Measurements from ENCODE around the gene LRSAM1.

Gene LRSAM1

DNA sequence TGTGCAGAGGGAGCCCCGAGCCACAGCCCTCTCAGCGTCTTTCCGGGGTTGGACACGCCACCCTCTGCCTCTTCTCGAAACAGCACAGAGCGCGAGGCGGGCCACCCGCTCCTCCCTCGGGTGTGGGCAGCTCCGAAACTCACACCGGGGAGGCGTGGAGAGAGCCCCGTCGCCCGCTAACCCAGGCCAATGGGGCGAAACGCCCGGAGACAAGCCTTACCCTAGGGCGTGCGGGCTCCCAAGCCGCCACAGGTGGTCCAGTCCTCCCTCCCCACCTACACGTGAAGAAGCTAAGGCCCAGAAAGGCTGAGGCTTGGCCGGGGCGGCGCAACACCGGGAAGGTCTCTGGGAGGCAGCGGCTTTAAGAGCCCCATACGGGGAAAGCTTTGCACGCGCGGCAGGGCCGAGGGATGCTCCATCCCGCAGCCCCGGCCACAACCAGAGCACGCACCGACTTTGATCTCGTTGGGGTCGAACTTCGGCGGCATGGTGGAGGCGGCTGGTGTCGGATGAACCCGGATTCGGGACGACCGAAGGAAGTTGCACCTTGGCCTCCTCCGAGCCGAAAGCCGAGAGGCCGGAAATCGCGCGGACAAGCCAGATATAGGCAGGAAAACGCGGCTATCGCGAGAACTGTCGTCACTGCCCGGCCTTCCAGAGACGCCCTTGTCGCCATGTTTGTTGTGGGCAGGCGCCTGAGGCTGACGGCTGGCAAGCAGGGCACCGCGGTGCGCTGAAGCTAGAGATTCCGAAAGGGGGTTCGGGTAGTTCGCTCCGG lies at the start of gene LRSAM1, which contains the start of gene RPL12:
TSS of gene LRSAM1 (plus strand) at position 681 of the 778 bp plus-strand sequence. CDS start 3,018 bp downstream, outside the sequence.
TSS of gene RPL12 (minus strand) at position 577 of the 778 bp plus-strand sequence. CDS start at position 488, 89 bp downstream.
- DNase-seq: peak; percentile 96

DNA sequence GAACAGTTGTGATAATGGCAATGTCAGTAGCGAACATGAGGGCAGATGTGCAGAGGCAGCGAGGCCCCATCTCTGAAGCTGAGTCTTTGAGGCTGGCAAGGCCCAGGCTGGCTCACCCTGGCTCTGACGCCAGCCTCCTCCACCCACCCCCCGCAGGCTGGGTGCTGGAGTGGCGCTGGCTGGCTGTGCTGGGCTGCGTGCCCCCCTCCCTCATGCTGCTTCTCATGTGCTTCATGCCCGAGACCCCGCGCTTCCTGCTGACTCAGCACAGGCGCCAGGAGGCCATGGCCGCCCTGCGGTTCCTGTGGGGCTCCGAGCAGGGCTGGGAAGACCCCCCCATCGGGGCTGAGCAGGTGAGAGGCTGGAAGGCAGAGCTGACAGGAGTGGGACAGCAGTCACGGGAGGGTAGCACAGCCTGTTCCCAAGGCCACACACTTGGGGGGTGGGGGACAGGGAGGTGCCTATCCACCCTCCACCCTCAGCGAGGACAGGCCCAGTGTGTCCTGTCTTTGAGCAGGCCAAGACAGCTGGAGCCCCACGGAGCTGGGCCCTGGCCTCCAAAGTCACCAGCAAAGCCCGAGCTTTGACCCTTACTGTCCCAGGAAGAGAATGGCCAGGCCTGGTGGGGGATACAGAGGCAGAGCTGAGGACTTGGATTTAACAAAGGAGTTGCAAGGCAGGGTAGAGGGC lies 48.8 kb upstream of the LRSAM1 start:
- DNase-seq: no peak

DNA sequence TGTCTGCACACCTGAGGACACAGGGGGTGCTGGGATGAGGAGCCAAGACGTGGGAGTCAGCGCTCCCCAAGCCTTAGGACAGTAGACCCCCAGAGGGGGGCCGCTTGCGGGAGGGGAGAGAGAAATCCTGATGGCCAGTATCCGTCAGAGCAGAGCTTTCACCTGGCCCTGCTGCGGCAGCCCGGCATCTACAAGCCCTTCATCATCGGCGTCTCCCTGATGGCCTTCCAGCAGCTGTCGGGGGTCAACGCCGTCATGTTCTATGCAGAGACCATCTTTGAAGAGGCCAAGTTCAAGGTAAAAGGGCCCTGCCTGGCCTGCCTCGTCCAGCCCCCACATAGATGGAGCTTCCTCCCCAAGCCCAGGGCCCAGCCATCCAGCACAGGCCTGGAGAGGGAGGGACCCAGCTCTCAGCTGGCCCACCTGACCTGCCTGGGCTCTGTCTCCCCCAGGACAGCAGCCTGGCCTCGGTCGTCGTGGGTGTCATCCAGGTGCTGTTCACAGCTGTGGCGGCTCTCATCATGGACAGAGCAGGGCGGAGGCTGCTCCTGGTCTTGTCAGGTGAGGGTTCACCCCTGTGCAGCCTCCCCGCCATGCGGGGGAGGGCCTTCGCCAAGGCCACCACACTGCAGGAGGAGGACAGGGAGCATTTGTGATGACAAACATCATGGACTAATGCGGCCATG lies 47.7 kb upstream of the LRSAM1 start:
- DNase-seq: no peak

DNA sequence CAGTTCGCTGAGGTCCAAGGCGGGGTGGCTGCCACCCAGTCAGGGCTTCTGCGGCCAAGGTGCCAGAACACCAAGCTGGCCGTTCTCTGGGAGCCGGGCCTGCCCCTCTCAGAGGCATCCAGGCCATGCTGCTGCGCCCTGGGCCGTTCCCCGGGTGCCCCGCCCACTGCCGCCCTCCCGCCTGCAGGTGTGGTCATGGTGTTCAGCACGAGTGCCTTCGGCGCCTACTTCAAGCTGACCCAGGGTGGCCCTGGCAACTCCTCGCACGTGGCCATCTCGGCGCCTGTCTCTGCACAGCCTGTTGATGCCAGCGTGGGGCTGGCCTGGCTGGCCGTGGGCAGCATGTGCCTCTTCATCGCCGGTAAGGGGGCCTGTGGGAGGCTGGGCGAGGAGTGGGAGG lies 46.7 kb upstream of the LRSAM1 start:
- no peak for DNase-seq

DNA sequence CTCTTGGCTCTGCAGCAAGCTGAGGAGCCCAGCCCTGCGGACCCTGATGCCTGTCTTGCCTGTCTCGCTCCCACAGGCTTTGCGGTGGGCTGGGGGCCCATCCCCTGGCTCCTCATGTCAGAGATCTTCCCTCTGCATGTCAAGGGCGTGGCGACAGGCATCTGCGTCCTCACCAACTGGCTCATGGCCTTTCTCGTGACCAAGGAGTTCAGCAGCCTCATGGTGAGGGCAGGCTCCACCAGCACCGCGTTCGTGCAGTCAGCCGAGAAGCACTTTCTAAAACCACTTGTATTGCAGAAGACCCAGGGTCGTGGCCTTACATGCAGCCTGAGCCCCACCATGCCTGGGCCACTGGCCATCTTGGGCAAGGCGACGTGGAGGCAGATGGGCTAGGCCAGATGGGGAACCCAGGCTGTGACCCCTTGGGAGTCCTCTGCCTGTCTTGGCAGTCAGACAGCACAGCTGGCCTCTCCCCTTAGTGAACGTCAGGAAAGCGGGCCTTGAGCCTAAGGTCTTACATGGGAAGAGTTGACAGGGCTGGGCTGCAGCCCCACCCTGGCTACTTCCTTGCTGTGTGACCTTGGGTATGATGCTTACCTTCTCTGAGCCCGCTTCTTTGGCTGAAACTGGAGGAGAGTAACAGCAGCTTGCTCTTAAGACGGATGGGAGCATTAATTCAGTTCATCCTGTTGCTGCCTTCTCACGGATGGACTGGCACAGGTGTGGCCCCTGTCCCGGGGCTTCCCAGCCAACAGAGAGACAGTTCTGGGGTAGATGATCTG lies 45.8 kb upstream of the LRSAM1 start:
- DNase-seq: no peak

DNA sequence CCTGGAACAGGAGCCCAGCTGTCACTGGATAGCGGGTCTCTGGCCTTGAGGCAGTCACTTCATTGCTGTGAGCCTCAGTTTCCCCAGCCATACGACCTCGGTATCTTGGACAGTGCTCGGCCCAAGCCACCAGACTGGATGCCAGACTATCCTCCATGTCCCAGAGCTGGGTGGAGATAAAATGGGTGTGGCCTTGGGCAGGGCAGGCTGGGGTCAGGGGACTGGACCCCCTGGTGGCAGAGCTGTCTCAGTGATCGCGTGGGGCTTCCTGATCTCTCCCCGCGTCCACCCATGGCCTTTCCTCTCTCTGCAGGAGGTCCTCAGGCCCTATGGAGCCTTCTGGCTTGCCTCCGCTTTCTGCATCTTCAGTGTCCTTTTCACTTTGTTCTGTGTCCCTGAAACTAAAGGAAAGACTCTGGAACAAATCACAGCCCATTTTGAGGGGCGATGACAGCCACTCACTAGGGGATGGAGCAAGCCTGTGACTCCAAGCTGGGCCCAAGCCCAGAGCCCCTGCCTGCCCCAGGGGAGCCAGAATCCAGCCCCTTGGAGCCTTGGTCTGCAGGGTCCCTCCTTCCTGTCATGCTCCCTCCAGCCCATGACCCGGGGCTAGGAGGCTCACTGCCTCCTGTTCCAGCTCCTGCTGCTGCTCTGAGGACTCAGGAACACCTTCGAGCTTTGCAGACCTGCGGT lies 44.4 kb upstream of the LRSAM1 start:
- DNase-seq: no peak

DNA sequence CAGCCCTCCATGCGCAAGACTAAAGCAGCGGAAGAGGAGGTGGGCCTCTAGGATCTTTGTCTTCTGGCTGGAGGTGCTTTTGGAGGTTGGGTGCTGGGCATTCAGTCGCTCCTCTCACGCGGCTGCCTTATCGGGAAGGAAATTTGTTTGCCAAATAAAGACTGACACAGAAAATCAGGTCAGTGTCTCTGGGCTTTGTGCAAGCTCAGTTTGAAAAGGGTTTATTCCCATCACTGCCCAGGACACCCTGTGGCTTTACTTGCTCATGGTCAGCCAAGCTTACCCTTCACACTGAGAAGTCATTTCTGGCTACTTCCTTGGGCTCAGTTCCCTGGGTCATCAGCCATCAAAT lies 43.8 kb upstream of the LRSAM1 start:
- DNase-seq: no peak

DNA sequence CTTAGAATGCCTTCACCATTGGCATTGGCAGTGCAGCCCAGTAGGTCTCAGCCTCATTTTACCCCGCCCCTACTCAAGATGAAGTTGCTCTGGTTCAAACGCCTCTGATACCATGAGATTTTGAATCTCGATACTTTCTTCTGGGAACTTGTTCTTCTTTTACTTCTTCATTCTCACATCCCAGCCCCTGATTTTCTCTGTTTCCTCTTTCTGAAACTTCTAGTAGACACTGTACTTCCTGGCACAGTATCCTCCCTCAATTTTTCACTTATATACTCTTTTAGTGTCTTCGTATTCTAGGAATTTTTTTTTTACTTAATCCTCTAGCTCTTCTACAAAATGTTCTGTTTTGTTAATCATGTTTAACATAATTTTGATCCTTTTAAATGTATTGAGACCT lies 40.2 kb upstream of the LRSAM1 start:
- no peak for DNase-seq

DNA sequence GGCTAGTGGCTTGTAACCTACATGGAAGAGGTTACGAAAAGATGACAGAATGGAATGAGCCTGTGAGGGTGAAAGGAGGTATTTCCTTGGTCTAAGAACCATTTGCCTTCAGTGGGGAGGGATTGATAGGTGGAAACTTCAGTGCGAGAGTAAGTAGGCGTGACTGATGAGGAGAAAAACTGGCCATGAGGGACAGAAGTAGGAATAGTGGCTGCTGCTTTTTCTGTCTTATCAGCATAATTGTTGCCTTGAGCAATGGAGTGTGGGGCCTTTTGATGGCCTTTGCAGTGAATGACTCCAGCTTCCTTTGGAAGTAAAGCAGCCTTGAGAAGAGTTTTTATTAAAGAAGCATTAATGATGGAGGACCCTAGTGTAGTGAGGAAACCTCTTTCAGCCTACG lies 36.2 kb upstream of the LRSAM1 start:
- no peak for DNase-seq

DNA sequence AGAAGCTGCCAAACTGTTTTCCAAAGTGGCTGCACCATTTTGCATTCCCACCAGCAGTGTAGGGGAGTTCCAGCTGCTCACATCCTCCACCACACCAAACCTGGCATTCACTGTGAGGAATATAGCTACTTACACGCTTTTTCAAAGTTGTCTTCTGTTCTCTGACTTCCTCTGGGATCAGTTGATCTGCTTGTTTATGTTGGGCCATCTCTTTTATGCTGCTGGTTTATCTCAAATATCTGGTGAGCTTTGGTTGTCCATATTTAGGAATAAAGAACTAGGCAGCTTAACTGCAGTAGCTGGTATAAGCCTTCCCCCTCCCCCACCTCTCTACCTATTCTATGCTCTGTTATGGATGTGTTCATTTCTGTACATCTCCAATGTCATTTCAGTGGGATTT lies 35.7 kb upstream of the LRSAM1 start:
- DNase-seq: no peak

DNA sequence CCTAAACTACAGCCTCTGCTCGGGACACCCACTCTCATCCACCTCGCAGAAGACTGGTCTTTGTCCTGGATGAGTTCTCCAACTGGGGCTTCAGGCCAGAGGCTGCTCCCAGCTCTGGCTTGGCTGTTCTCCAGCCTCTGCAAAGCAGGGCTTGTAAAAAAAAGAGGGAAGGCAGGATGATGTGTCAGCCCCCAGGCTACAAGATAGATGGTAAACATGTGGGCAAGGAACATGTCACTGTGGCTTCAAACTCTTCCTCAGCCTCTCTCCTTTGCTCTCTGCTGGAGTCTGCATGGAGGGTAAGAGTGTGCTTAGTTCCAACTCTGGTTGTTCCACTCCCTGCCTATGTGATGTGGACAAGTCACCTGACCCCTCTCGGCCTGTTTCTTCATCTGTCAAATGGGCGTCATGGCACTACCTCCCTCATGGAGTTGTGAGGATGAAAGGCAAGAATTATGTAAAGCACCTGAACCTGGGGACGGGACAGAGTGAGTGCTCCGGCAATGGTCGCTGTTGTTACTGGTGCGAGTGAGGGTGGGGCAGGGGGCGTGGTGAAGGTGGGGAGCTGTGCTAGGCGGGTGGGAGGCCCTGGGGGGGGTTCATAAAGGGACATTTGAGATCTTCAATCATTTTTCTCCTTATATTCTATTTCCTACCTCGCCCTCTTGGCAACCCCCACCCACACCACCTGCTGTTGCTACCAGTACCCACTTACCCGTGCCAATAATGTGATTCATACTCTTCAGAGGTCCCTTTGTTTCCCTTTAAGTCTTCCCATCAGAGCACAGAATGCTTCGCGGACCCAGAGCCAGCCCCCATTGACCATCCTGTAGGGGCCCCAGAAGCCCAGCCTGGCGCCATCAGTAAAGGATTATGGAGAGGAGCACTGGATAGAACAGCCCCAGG lies 33.9 kb upstream of the LRSAM1 start:
- no peak for DNase-seq

DNA sequence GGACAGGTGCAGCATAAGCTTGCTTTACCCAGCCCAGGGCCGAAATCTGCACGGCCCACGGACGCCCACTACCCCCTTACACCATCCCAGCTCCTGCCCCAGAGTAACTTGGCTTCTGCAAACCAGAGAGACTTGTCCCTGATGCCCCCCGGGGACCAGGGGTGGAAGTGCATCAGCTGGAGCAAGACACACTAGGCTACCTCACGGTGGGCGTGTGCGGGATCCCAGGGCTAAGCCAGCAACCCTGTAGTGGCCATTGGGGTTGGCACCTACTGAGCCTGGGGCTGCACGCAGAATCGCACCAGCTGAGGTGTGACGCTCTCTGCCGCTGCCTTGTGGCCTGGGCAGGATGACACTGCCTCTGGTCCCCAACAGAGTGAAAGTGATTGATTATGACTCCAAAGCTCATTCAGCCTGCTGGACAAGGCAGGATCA lies 33.3 kb upstream of the LRSAM1 start:
- no peak for DNase-seq

DNA sequence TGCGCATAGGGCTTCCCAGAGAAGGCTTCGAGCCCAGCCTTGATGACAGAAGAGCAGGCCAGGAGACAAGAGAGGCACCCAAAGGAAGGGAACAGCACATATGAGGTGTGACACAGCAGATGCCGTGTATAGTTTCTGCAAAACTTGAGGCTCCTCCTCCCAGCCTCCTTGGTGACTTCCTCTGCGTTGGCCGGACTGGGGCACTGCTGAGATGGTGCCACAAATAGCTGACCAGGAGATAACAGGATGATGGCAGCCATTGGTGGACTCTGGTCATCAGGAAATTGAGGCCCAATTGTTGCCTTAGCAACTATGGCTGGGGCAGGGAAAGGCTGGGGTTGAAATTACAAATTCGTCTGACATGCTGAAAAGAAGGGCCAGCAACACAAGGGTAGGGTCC lies 32.0 kb upstream of the LRSAM1 start:
- no peak for DNase-seq

DNA sequence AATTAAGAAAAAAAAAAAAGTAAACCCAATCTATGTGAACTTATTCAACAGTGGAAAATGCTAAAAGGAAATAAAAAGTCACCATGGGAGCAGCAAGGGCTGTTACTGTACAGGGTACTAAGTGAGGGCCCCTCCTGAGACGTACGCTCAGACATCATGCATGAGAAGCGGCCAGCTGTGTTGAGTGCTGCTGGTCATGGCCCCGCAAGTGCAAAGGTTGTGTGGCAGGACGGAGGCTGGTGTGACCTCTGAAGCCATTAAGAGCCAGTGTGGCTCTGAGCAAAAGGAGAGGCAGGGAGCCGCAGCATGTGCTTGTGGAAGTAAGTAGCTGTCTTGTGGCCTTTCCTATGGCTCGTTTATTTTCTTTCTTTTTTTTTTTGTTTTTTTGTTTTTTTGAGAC lies 30.3 kb upstream of the LRSAM1 start:
- no peak for DNase-seq

DNA sequence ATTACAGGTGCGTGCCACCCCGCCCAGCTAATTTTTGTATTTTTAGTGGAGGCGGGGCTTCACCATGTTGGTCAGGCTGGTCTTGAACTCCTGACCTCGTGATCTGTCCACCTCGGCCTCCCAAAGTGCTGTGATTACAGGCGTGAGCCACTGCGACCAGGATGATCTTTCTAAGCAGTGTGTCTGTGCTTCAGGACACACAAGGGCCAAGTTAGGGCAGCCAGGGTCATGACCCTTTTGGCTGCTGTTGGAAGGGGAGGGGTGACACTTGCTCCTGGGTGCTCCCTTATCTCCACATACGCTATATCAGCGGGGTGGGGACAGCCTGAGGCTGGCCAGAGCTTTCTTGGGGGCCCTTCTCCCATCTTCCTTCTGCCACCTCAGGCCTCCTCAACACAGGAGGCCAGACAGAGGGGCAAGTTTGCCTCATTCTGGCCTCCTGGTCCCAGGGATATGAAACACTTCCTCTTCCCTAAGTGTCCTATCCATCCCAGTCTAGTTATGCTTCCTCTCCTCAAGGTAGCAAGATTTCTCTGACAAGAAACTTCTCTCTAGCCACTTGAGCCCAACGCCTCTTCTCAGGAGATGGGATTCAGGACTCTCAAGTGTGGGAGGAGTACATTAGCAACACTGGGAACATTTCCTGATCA lies 29.1 kb upstream of the LRSAM1 start:
- DNase-seq: no peak

DNA sequence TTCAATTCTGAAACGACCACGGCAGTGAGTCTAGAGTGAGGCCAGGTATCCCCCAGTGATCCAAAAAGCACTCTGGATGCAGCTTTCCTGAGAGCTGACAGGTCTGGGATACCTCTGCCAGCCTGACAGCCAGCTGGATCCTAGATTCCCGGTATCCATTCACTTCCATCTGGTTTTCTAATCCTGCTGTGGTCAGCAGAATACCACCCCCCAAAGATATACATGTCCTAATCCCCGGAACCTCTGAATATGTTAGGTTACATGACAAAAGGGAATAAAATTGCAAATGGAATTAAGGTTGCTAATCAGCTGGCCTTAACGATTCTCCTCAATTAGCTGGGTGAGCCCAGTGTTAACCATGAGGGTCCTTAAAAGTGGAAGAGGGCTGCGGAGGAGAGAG lies 28.5 kb upstream of the LRSAM1 start:
- DNase-seq: no peak

DNA sequence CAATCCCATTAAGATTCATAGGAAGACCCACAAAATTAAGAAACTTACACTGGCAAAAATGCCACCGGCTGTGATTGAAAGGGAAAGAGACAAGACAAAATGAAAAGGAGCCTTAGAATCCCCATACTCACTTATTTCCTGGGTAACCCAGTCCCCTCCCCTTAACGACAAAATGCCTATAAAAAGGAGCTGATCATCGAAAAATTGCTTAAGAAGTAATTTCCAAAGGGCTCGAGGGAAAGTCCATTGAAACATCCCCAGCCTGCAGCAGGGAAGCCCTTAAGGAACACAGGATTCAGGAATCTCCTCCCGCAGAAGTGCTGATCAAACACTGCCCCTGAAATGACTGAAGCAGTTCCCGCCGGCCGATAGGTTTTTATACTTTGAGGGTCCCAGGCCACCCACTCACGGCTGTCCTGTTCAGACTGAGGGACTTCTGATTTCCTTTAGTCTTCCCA lies 27.8 kb upstream of the LRSAM1 start:
- DNase-seq: no peak

DNA sequence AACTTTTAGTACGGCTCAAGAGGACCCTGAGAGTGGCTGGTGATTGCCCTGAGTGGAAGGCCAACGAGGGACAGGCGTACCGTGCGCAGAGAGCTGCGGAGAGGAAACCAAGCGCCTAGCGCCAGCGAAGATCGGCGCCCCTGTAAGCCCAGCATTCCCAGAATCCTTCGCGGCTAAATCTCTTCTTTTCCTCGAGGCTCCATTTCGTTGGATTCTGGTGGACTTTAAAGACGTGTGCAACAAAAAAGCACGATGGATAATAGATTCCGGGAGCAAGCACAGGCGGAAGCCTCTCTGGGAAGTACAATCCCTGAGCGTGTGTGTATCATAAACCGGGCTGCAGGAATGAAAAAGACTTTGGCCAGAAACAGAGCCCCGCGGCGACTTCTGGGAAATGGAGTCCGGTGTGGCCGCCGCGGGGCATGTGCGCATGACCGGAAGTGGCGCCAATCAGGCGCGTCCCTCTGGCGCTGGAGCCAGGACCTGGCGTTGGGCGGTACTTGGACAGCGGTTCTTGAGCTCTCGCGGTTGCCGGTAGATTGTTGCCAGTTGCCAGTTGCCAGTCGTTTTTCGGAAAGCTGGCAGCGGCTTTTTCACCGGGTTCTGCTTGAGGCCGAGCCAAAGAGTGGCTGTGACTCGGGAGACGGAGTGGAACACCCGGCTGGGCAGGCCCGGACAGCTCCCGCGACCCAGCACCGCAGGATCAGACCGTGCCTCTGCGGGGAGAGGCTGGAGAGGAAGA lies 27.2 kb upstream of the LRSAM1 start, which contains the start of gene ZNF79:
TSS of gene ZNF79 (plus strand) at position 449 of the 742 bp plus-strand sequence. CDS start 406 bp downstream, outside the sequence.
- peak; percentile 96 for DNase-seq

DNA sequence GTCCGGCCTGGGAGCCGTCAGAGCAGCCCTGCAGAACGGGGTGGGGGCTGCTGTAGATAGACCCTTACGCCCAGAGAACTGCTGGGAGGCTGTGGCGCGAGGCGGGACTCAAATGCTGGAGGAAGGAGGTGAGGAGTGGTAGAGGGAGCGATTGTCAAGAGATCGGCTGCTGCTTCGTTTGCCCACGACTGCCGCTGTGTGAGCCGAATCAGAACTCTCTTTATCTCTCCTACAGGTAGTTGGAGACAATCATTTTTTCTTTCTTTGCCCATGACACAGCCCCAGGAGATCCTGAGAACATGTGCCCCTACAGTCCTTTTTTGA lies 26.7 kb upstream of the LRSAM1 start:
- no peak for DNase-seq

DNA sequence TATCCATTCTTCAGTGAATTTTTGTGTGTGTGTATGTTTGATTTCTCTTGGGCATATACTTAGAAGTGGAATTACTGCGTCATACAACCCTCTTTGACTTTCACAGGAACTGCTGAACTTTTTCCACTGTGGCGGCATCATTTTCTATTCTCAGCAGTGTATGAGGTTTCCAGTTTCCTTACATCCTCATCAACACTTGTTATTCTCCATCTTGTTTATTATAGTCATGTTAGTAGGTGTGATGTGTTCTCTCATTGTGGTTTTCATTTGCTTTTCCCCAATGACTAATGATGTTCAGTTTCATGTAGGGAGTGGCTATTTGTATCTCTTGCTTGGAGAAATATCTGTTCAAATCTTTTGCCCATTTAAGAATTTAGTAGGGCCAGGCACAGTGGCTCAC lies 24.6 kb upstream of the LRSAM1 start:
- no peak for DNase-seq
